GM12872 (cell line): ENCODE measurements around the gene MAPK11.

Experiments used
- TF ChIP-seq, protein P1 (sequence below): IDR thresholded peaks from 3 replicates; pipeline ENCODE4 v1.5.1; 2011; ENCODE audit warnings: low read depth, mild to moderate bottlenecking, low read length, moderate library complexity; ENCODE audit not compliant: insufficient read depth

Gene MAPK11

GRCh38 chr22:50270666-50271394 is 650 bp upstream of the MAPK11 start:
- TF ChIP-seq, protein P1, sequence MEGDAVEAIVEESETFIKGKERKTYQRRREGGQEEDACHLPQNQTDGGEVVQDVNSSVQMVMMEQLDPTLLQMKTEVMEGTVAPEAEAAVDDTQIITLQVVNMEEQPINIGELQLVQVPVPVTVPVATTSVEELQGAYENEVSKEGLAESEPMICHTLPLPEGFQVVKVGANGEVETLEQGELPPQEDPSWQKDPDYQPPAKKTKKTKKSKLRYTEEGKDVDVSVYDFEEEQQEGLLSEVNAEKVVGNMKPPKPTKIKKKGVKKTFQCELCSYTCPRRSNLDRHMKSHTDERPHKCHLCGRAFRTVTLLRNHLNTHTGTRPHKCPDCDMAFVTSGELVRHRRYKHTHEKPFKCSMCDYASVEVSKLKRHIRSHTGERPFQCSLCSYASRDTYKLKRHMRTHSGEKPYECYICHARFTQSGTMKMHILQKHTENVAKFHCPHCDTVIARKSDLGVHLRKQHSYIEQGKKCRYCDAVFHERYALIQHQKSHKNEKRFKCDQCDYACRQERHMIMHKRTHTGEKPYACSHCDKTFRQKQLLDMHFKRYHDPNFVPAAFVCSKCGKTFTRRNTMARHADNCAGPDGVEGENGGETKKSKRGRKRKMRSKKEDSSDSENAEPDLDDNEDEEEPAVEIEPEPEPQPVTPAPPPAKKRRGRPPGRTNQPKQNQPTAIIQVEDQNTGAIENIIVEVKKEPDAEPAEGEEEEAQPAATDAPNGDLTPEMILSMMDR, result no peak

- TF ChIP-seq, protein P1, result no peak
Measured at GRCh38 chr22:50269573-50269969, 609 bp downstream of the MAPK11 start.

- TF ChIP-seq, protein P1, result no peak
Measured at GRCh38 chr22:50268655-50269113, 1.5 kb downstream of the MAPK11 start.

GRCh38 chr22:50267591-50268390 is 2.4 kb downstream of the MAPK11 start:
- TF ChIP-seq, protein P1, result peak; percentile 32; the same call in 2 of the 3 replicates

DNA sequence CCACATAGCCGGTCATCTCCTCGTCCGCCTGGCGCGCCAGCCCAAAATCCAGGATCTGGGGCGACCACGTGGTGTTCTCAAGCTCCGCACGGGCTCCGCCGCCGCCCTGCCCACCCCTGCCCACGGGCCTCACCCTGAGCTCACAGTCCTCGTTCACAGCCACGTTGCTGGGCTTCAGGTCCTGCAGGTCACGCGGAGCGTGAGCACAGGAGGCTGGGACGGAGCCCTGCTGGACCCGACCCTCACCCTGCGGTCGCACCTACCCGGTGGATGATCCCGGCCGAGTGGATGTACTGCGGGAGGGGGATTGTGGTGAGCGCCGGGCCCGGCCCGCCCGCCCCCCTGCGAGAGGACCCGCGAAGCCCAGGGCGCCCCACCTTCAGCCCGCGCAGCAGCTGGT is 3.2 kb downstream of the MAPK11 start:
- TF ChIP-seq, protein P1, result no peak

DNA sequence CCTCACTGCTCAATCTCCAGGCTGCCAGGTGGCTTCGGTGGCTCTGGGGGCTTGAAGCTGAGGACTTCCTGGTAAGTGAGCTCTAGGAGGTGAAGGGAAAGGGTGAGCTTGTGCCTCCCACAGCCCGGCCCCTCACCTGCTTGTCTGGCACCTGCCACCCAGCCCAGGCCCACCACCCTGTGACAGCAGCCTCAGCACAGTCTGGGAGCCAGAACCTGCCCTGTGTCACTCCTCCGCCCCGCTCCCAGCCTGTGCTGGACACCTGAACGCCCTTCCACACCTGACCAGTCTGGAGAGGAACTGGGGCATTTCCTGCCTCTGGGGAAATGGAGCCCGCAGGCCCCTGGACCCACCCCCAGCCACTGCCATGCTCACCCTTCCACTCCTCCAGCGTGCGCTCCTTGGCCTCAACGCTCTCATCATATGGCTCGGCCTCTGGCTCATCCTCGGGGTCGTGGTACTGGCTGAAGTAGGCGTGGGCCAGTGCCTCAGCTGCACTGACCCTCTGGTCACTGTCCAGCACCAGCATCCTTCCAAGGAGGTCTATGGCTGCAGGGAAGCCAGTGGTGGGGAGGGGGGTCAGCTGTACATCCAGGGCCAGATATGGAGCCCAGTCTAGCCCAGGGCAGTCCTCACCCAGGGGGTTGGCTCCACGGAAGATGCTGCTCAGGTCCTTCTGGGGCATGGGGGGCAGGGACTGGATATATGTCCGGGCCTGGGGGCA is 5.1 kb downstream of the MAPK11 start:
- TF ChIP-seq, protein P1, result no peak
